GM19035 (cell line): Measurements from ENCODE around the gene PPTC7.
"Not testable (repeated sequence)": the region's sequence is repeated elsewhere in the genome, so short reads cannot be mapped to it uniquely, and the experiment has no call there.

ENCODE experiments used
- ATAC-seq: cut with Tn5 transposase; IDR thresholded peaks from one replicate; pipeline ENCODE4 v1.9.1; 2021; ENCODE audit not compliant: unreplicated experiment

PPTC7 gene

DNA sequence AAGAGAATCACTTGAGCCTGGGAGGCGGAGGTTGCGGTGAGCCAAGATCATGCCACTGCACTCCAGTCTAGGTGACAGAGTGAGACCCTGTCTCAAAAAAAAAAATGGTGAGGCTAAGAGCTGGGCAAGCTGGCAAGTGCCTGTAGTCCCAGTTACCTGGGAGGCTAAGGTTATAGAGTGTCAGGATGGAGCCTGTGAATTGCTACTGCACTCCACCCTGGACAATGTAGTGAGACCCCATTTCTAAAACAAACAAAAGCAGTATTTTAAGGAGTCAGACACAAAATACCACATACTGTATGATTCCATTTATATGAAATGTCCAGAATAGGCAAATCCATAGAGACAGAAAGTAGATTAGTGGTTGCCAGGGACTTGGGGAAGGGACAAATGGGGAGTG, 4.0 kb upstream of the PPTC7 start:
- ATAC-seq, result not testable (repeated sequence)

DNA sequence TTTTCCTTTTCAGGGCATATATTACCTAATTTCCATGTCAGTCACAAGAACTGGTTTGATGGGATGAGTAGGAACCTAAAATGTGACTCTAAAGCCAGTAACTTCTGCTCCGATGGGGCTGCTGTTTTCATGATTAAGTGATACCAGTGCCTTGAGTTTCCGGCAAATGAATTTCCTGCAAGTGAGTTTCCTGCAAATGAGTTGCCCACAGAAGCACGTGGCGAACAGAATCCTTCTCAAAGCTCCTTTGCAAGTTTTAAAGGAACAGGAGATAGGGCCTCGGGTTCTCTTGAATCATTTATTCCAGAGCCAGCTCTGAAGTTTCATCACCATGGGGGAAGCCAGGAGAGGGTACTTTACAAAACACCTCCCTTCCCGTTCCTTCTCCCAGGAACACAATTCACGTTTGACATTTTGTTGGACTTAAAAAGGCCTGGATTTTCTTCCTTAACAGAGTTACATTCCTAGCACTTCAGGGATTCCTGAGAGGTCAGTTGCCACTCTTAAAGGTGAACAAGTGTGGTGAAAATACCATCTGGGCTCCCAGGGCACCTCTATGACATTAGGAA, 2.2 kb upstream of the PPTC7 start:
- no peak for ATAC-seq

DNA sequence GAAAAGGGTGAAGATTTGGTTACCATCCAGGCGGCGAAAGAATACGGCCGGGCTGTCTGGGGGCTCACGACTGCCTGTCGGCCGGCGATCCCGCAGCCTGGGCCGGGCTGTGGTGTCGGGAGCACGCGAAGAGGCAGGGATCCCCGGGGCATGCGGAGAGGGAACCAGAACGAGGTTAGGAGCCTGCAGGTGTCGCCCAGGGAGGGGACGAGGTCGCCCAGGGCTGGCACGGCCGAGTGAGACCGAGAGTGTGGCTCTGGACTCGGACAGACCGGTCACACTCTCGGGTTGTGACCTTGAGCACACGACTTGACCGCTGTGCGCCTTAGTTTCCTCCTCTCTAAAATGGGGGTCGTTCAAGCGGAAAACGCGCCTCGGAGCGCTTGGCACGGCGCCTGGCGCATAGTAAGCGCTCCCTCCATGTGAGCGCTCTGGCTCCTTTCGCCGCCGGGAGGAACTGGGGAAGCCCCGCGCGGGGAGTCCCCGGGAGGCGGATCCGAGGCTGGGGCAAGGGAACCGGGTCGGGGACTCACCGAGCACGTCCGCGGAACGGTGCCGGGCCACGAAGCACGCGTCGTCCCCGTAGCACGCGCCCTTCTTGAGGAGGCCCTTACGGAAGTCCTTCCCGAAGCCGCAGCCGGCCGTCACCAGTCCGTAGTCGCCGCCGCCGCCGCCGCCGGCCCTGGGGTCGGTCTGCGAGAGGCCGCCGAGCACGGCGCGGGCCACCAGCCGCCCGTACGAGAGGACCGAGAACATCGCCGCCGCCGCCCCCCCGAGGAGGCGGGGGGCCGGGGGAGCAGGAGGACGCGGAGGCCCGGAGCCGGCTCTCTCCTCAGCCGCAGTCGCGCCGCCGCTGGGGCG, 612 bp downstream of the PPTC7 start:
- peak; percentile 54 for ATAC-seq

DNA sequence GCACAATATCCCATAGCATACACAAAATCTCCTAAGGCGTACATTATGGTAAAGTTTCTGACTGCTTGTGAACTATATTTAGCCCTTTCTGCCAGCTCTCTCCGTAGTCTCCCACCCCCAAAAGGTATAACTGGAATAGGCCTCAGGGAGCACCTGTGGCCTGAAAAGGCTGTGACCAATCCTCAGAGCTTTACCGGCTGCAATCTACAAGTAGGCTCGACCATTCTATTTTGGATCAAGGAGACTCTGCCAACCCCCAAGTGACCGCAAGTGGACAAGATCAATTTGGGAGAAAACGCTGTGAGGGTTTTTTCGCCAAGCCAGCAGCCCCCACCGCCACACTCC, 1.2 kb downstream of the PPTC7 start:
- no peak for ATAC-seq

GRCh38 chr12:110579535-110580253, 3.4 kb downstream of the PPTC7 start:
- no peak for ATAC-seq

GRCh38 chr12:110578694-110579534, 4.2 kb downstream of the PPTC7 start:
- ATAC-seq, result no peak

- no peak for ATAC-seq
Measured at GRCh38 chr12:110577864-110578693, 5.0 kb downstream of the PPTC7 start.

GRCh38 chr12:110576504-110576903, 6.6 kb downstream of the PPTC7 start:
- no peak for ATAC-seq

- ATAC-seq, result no peak
Measured at GRCh38 chr12:110575326-110575725, 7.8 kb downstream of the PPTC7 start.

DNA sequence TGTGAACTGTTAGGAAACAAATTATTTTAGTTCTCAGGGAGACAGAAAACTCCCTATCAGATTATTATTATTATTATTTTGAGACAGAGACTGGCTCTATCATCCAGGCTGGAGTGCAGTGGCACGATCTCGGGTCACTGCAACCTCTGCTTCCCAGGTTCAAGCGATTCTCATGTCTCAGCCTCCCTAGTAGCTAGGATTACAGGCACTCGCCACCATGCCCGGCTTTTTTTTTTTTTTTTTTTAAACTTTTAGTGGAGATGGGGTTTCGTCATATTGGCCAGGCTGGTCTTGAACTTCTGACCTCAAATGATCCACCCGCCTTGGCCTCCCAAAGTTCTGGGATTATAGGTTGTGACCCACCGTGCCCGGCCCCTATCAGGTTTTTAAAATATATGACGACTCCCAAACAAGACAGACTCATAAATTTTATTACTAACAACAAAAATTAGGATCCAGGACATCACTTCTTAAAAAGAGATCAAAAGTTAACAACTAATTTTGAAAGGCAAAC, 8.3 kb downstream of the PPTC7 start:
- ATAC-seq, result not testable (repeated sequence)

DNA sequence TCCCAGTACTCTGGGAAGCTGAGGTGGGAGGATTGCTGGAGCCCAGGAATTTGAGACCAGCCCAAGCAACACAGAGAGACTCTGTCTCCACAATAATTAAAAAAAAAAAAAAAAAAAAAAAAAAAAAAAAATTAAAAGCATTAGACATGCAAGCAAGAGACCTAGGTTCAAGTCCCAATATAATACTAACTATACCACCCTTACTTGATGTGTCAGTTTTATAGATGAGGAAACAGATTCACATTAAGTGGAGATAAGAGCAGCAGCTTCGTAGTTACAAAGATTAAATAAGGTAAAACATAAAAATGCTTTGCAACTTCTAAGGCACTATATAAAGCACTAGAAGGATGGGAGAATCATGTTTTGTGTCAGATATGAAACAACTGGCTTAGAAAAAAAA, 9.1 kb downstream of the PPTC7 start:
- no peak for ATAC-seq

GRCh38 chr12:110570798-110571197, 12.3 kb downstream of the PPTC7 start:
- ATAC-seq, result not testable (repeated sequence)

DNA sequence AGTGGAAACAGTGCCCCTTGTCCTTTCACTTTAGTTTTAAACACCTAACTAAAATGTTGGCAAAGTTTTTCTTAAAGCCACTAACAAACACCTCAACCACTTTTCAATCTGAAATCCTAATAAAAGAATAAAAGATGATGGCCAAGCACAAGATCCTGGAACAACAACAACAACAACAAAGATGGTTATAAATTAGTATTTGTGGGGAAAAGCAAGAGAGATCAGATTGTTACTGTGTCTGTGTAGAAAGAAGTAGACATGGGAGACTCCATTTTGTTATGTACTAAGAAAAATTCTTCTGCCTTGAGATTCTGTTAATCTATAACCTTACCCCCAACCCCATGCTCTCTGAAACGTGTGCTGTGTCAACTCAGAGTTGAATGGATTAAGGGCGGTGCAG, 13.3 kb downstream of the PPTC7 start:
- not testable (repeated sequence) for ATAC-seq

DNA sequence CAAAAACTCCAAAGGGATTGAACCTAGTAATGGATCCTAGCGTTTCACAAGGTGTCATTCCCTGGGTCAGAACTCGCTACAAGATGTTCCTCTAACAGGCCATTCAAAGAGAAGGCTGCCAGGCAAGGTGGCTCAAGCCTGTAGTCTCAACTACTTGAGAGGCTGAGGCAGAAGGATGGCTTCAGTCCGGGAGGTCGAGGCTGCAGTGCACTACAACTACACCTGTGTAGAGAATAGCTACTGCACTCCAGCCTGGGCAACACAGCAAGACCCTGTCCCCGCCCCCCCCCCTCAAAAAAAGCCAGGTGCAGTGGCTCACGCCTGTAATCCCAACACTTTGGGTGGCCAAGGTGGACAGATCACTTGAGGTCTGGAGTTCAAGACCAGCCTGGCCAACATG, 14.4 kb downstream of the PPTC7 start:
- ATAC-seq, result no peak

- ATAC-seq, result no peak
Measured at GRCh38 chr12:110566993-110567392, 16.1 kb downstream of the PPTC7 start.

- ATAC-seq, result no peak
Measured at GRCh38 chr12:110565894-110566871, 16.9 kb downstream of the PPTC7 start.

GRCh38 chr12:110564471-110564991, 18.6 kb downstream of the PPTC7 start:
- no peak for ATAC-seq

- no peak for ATAC-seq
Measured at GRCh38 chr12:110563702-110564470, 19.2 kb downstream of the PPTC7 start.
